NB4 (cell line): ENCODE results near the gene YAP1.
"Not testable (repeated sequence)": the region's sequence is repeated elsewhere in the genome, so short reads cannot be mapped to it uniquely, and the experiment has no call there.

Source experiments
- MYC ChIP-seq: IDR thresholded peaks from 2 replicates; pipeline ENCODE4 v1.6.1; 2011; ENCODE audit warnings: low read depth, low read length
- POLR2A ChIP-seq: IDR thresholded peaks from 2 replicates; pipeline ENCODE4 v1.6.1; 2011; ENCODE audit warnings: mild to moderate bottlenecking; ENCODE audit not compliant: insufficient read length; ENCODE audit errors: extremely low read depth
- TF ChIP-seq, protein P1 (sequence below): IDR thresholded peaks from one replicate; pipeline ENCODE4 v1.5.1; 2012; ENCODE audit warnings: low read depth, low read length

DNA sequence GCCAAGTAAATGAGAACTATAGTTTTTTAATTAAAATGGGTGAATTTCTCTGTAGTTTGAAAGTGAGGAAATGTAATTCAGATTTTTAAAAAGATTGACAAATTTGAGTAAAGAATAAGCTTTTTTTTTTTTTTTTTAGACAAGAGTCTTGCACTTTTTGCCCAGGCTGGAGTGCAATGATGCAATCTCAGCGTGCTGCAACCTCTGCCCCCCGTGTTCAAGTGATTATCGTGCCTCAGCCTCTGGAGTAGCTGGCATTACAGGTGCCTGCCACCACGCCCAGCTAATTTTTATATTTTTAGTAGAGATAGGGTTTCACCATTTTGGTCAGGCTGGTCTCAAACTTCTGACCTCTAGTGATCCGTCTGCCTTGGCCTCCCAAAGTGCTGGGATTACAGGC, 90.1 kb downstream of the YAP1 start:
- TF ChIP-seq POLR2A, MYC: not testable (repeated sequence)
- TF ChIP-seq, protein P1, sequence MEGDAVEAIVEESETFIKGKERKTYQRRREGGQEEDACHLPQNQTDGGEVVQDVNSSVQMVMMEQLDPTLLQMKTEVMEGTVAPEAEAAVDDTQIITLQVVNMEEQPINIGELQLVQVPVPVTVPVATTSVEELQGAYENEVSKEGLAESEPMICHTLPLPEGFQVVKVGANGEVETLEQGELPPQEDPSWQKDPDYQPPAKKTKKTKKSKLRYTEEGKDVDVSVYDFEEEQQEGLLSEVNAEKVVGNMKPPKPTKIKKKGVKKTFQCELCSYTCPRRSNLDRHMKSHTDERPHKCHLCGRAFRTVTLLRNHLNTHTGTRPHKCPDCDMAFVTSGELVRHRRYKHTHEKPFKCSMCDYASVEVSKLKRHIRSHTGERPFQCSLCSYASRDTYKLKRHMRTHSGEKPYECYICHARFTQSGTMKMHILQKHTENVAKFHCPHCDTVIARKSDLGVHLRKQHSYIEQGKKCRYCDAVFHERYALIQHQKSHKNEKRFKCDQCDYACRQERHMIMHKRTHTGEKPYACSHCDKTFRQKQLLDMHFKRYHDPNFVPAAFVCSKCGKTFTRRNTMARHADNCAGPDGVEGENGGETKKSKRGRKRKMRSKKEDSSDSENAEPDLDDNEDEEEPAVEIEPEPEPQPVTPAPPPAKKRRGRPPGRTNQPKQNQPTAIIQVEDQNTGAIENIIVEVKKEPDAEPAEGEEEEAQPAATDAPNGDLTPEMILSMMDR, result not testable (repeated sequence)
